GM21390 (cell line): ENCODE results near the gene BTBD9.
"Not testable (repeated sequence)": the region's sequence is repeated elsewhere in the genome, so short reads cannot be mapped to it uniquely, and the experiment has no call there.

Experiments used
- ATAC-seq: cut with Tn5 transposase; IDR thresholded peaks from one replicate; pipeline ENCODE4 v1.9.1; 2021; ENCODE audit not compliant: unreplicated experiment

Gene BTBD9

DNA sequence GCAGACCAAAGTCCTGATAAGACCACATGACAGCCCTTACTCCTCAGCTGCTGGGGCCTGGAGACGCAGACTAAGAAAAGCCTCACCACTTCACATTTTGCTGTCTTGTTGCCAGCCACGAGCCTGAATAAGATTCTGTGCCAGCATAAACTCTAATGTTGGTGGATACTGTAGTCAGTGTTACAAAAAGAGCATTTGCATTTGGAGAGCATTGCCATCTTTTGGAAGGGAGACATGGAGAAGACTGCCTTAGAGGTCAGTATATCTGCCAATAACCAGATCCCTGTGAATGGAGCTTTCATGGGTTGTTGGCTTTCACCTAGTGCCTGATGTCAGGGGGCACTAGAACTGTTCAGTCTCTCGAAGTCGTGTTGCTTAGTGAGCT, 505.0 kb downstream of the BTBD9 start:
- ATAC-seq, result no peak

DNA sequence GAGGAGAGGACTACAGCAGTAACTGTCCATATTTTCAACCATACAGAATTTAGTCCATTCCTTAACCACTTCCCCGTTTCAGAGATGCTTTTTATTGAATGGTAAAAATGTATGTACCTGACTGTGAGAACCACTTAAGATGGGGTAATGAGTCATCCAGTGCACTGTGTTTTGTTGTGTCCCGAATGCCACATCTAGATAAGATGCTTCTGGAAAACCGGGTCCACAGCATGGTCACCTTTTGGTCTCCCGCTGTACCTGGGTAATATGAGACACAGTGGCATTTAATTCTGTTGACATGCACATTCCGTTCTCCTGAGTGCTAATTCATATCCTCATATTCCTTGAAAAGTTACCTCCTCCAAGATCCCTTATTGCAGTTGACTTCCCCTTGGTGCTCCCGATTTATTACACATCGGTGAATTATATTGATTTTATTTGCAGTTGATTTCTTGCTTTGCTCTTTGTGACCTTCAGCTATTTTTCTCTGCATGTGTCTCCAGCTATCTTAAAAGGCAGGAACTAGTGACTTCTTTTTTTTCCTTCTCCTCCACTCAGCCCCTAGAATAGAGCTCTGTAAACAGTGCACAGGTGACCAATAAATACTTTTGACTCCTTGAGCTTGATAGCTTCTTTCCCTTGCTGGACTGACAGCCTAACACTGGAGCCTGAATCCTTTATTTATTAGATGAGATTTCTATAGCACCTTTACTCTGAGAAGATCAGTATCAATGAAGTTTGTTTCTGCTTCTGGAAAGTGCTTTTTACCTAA, 505.6 kb downstream of the BTBD9 start:
- ATAC-seq, result no peak

DNA sequence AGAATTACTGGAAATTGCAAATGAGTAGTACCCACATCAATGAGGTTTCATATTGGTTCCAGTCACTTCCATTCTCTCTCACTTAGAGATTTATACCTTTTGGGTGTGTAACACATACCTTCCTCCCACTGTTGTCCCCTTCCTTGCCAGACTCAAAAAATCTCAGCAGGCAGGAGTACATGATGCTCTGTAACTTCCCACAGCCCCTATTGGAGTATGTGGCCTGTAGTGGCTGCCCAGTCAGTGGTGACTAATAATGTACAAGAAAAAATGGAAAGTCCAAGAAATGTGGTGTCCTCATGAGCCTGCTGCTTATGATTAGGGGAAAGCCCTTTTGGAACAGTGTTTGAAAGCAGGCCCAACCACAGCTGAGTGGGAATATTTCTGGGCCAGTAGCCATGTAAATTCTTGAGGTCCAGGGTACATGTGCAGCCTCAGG, 508.2 kb downstream of the BTBD9 start:
- ATAC-seq, result no peak

DNA sequence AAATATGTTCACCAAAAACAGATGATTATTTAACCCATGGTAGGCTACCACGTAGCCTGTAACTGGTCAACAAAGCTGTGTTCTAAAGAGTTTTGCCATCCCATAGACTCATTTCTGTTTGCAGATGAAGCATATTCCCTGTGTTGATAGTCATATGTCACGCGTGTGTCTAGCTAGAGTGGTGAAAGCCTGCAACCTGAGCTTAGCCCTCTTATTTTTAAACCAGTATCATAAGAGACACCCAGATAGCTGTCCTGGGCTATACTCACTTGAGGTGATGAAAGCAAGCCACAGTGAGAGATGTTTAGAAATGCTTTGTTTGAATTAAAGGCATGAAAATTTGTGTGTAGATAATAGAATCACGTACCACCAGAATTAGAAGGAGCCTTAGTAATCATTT, 512.4 kb downstream of the BTBD9 start:
- no peak for ATAC-seq

DNA sequence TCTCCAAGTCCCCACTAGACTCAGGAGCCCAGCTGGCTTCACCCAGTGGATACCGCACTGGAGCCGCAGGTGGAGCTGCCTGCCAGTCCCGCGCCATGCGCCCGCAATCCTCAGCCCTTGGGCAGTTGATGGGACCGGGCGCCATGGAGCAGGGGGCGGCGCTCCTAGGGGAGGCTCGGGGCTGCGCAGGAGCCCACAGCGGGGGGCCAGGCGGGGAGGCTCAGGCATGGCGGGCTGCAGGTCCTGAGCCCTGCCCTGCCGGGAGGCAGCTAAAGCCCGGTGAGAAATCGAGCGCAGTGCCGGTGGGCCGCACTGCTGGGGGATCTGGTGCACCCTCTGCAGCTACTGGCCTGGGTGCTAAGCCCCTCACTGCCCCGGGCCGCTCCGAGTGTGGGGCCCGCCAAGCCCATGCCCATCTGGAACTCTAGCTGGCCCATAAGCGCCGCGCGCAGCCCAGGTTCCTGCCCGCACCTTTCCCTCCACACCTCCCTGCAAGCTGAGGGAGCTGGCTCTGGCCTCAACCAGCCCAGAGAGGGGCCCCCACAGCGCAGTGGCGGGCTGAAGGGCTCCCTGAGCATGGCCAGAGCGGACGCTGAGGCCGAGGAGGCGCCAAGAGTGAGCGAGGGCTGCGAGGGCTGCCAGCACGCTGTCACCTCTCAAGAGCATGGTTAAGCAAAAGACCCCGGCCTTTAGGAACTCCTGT, 515.4 kb downstream of the BTBD9 start:
- not testable (repeated sequence) for ATAC-seq

DNA sequence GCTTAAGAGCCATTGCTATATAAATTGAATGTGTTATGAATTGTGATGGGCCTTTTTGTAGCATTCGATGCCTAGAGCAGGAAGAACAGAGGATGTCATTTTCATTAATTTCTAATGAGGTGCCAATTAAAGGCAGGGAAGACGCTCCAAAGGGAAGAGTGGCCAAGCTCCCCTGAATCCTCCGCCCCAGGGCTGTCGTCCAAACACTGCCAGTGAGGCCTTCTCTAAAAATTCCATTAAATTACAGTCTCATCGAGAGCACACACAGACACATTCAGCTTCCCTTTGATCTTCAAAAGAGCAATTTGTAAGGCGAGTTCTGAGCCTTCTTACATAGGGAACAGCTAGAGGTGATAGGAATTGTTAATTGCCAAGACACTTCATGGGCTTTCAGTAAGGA, 520.2 kb downstream of the BTBD9 start:
- ATAC-seq, result no peak

DNA sequence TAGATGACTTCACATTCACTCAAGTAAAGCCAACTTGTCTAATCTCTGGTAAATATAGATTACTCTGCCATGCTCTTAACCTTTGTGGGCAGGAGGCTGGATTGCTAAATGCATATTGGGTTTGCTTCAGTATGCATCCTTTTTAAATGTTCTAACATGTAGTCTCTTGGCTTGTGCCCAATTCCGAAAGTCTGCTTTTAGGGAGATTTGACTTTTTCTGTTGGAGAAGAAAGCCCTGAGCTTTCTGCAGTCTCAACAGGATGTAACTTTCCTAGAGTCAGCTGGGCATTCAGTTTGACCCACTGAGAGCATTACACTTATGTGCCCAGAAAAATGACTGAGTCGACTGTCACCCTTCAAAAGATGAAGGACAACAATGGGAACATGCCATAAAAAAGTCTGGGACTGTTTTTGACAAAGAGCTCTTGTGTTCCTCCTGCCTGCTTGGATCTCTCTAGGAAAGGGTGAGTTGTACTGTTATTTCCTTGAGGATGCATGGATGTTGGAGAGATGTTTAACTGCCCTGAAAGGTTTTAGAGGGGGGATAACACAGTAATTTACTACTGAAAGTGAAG, 520.9 kb downstream of the BTBD9 start:
- no peak for ATAC-seq
